NCI-H82 (cell line): ENCODE results near the gene KRTAP12-3.
"Not testable (repeated sequence)": the region's sequence is repeated elsewhere in the genome, so short reads cannot be mapped to it uniquely, and the experiment has no call there.

Experiments used
- DNase-seq: peaks from one replicate; lab custom pipeline; 2025; lab: John Stamatoyannopoulos, UW

Gene KRTAP12-3, protein sequence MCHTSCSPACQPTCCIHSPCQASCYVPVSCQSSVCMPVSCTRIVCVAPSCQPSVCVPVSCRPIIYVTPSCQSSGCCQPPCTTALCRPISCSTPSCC

DNA sequence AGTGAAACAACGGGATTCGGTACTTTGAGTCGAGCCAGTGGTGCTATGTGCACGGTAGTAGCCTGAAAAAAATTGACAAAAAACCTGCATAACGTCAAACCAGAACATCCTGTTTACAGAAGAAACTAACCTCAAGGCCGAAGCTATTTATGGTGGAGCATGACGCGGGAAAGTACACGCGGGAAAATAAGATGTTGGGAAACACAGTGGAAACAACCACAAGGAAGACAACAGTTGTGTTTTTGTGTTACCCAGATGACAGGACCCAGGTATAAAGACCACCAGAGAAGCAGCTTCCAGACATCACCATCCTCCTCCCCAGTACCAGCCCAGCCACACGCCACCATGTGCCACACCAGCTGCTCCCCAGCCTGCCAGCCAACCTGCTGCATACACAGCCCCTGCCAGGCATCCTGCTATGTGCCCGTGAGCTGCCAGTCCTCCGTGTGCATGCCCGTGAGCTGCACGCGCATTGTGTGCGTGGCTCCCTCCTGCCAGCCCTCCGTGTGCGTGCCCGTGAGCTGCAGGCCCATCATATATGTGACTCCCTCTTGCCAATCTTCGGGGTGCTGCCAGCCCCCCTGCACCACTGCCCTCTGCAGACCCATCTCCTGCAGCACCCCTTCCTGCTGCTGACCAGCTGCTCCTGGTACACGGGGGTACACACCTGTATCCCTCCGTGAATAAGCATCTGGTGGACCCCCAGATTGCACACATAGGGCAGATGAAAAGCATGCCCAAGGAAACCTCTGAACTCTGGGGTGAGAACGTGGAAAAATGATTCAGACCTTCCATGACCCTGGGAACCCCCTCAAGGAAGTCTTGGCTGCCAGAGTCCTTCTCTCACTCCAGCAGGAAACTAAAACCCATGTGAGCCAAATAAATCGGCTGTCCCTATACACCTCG is at the start of gene KRTAP12-3:
Gene KRTAP12-3 (plus strand): TSS at position 298 of the 906 bp plus-strand sequence. CDS start 48 bp downstream, at position 346.
- DNase-seq, result no peak

DNA sequence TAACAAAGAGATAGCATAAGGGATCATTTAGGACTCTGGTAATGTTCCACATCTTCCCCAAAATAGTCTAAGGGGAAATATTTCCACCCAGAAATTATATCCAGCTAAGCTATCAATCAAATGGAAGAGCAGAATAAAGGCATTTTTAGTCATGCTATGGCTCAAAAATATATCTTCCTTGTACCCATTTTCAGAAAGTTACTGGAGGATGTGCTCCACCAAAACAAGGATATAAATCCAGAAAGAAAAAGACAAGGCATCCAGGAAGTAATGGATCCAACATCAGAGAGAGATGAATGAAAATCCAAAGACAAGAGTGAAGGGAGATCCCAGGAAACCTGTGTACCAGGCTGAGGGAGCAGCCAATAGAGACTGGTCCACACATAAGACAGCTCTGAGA is 48.5 kb upstream of the KRTAP12-3 start:
- DNase-seq, result no peak

DNA sequence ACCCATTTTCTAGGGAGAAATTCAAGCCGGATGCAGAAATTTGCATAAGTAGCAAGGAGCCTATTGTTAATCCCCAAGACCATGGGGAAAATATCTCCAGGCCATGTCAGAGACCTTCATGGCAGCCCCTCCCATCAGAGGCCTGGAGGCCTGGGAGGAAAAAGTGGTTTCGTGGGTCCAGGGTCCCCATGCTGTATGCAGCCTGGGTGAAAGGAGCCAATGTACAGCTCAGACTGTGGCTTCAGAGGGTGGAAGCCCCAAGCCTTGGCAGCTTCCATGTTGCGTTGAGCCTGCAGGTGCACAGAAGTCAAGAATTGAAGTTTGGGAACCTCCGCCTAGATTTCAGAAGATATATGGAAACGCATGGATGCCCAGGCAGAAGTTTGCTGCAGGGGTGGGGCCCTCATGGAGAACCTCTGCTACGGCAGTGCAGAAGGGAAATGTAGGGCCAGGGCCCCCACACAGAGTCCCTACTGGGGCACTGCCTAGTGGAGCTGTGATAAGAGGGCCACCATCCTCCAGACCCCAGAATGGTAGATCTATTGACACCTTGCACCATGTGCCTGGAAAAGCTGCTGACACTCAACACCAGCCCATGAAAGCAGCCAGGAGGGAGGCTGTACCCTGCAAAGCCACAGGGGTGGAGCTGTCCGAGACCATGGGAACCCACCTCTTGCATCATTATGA is 47.4 kb upstream of the KRTAP12-3 start:
- DNase-seq, result not testable (repeated sequence)

DNA sequence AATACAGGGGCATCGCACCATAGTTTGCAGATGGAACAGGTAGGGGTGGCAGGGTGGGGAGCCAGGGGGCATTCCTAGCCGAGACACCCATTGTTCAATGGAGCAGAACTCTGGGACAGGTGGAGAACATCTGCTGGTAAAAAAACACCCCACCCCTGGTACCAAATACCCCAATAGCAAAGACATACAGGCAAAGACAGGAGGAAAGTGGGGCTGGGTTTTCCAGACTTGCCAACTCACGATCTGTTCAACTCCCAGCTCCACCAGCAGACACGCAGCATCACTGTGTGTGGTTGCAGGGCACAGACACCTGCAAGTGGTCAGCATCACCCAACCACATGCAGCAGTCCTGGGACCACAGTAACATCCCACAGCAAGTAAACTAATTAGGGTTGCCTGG is 46.2 kb upstream of the KRTAP12-3 start:
- no peak for DNase-seq

DNA sequence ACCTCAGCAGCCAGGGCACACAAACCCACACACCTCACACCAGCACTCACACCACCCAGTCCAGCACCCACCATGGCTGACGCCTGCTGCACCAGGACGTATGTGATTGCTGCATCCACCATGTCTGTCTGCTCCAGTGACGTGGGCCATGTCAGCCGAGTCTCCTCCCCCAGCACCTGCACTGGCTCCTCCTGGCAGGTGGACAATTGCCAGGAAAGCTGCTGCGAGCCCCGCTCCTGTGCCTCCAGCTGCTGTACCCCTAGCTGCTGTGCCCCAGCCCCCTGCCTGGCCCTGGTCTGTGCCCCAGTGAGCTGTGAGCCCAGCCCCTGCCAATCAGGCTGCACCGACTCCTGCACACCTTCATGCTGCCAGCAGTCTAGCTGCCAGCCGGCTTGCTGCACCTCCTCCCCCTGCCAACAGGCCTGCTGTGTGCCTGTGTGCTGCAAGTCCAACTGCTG is 45.7 kb upstream of the KRTAP12-3 start, which contains the start of gene KRTAP10-8:
Gene KRTAP10-8 (plus strand): TSS at position 51 of the 458 bp plus-strand sequence. CDS start 22 bp downstream, at position 73.
- no peak for DNase-seq

DNA sequence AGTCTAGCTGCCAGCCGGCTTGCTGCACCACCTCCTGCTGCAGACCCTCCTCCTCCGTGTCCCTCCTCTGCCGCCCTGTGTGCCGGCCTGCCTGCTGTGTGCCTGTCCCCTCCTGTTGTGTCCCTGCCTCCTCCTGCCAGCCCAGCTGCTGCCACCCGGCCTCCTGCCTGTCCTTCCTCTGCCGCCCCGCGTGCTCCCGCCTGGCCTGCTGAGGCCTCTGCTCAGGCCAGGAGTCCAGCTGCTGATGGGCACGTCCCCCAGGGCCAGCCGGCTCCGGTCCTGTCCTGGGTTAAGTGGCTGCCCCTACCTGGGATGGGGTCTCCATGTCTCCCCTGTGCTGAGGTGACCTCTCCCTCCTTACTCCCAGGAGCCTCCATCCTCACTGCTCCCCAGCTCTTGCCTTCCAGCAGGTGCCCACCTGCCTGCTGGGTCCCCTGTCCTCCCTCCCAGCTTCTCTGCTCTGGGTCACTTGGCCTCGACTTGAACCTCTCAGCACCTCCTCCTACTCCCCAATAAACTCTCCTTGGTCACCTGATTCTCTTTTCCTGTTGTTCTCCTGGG is 45.0 kb upstream of the KRTAP12-3 start:
- DNase-seq, result no peak

DNA sequence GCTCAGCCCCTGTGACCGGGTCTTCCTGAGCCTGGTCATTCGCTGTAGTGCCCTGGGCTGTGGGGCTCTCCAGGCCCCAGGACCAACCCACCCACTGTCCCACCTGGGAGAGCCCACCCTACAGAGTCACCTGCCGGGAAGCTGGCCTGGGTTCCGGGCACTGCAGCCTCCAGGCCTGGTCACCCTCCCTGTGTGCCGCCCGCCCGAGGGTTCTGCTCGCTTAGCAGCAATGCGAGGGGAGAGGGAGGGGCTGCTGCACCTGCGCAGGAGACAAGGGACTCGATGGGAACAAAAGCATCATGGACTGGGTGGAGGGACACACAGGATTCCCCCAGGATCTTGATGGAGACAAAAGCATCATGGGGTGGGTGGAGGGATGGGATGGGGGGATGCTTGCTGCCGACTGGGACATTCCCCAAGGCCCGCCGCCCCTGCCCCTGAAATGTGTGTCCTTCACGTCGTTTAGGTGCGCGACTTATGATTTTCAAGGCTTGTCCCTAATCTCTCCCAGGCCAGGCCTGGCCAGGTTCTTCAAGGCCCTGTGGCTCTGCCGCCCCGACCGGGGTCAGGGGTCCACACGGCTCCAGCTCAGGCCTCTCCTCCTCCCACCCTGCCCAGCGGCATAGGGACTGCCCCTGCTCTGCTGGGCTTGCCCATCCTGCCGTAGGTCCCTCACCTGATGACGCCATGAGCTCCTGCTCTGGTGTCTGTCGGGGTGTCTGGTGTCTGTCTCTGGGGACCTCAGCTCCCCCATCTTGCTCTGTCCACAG is 44.2 kb upstream of the KRTAP12-3 start:
- no peak for DNase-seq

DNA sequence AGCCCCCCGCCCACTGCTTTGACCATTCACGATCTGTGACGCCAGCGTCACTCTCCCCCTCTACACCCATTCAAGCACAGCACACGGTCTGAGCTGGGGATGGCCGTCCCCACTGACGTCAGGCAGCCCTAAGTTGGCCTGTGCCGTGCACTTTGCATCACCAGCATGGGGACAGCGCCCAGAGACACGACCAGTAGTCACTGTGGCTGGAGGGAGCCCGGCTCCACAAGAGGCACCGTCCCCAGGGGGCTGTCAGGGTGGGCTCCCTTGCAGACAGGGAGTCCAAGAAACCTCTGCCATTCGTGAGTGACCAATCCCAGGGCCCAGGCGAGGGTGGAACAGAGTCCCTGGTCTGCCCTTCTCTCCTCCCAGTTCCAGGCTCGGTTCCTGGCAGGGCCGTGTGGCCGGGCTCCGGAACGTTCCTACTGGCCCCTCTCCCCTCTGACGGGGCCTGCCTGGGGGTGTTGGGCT is 43.5 kb upstream of the KRTAP12-3 start:
- DNase-seq, result no peak

DNA sequence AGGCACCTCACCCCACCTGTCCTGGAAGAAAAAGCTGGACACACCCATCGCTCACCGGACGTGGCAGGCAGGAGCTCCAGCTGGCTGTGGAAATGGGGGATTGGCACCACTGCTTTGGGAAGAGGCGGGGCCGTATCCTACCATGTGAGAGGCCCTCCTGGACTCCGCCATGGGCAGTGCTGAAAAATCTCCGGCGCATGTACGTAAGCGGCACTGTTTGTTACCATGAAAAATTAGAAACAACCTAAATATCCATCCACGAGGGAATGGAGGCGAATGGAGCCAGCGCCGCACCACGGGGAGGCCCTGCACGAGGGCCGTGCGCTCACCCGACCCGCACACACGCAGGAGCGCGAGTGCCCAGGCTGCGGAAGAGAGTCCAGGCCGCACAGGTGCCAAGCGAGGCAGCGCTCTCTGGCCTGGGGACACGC is 42.8 kb upstream of the KRTAP12-3 start:
- DNase-seq, result no peak

DNA sequence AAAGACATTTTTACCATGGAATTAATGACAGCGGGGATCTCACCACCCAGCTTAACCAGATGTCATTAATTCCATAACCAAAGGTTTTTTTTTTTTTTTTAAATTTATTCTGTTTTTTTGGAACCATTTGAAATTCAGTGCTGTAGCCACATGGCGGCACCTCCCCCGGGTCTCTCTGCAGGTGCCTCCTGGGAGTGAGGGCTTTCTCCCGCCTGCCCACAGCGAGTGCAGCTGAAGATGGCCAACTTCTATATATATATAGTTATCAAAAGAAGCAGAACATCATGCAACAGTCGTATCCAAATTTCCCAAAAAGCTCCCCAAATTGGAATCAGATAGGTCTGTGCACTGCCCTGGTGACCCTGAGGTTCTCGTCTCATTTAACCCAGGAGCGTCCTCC is 42.3 kb upstream of the KRTAP12-3 start:
- no peak for DNase-seq

DNA sequence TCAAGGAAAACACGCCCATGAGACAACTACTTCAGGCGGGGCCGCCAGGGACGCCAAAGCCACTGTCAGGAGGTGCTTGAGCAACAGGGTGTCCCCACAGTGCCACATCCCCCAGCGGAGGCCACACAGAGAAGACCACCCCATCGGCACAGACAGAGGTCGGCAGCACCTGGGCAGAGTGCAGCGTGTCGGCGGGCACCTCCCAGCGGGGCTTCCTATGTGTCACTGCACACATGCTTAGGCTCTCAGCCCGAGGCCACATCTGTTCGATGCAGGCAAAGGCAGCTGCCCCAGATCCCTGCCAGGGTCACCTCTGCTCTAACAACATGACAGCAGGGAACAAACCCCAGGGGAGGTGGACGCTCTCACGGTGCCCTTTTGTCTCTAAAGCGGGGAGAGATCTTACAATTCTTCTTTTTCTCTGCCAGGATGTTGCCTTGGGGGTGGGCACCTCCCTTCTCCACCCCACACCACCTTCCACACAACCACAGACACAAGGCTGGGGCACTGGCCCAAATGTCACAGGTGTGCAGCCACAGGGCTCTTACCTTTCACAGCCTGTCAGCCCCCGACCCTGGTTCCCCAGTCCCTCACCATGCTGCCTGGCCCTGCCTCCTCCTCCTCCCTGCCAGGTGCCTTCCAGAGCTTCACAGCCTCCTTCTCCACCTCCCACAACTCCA is 41.7 kb upstream of the KRTAP12-3 start:
- no peak for DNase-seq

DNA sequence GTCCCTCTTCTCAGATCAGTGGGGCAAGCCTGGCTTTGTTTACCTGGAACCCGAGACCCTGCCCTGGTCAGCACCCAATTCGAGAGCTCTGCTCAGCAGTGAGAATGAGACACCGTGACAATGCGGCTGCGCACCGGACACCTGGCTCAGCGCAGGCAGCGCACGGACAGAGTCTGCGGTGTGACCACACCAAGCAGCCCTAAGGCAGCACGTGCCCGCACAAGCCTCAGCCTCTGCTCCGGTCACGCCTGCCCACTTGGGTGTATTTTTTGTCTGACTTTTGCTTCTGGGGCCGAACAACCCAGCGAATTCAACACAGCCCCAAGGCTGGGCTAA is 41.2 kb upstream of the KRTAP12-3 start:
- DNase-seq, result no peak

DNA sequence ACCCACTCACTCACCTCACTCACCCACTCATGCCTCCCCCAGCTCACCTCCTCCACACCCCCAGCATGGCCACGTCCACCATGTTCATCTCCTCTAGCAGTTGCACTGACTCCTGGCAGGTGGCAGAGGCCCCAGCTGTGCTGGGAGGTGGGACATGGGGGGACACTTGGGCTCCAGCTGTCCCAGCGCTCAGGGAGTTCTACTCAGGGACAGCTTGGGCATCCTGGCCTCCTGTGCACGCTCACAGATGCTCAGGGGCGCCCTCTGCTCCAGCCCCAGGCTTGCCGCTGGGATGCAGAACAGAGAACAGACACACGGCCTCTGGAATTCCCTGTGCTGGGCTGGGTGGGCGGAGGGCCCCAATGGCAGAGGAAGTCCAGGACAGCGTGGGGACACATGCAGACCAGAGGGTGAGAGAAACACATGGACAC is 40.6 kb upstream of the KRTAP12-3 start:
- DNase-seq, result no peak

DNA sequence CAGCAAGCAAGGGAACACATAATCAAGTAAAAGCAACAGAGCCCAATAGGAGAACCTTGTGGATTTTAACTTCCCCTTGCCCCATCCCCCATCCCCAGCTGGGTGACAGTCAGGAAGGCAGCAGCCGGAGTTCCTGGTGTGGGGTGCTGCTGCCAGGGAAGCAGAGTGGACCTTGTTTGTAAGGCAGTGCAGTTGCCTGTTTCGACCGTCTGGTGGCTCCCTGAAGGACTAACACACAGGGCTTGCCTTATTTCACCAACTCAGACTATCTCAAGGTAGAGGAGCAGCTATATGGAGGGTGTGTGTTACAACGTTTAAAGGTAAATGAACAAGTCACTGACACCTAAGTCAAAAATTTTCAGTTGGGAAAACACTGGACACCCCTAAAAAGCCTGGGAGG is 39.2 kb upstream of the KRTAP12-3 start:
- DNase-seq, result no peak

DNA sequence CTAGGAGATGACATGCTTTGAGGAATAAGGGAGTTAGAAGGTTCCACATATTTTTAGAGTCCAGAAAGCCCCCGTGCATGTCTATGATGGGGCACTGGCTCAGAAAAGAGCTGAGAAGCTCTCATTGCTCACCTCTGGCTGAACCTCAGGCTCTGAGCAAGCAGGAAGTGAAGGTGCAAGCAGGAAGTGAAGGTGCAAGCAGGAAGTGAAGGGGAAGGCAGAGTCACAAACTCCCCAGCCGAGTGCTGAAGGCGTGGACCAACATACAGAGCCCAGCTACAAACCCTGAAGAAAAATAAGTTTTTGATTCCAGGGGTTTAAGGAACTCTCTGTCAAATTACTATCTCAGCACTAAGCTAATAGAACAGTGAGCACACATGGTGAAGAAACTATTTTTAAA is 38.8 kb upstream of the KRTAP12-3 start:
- no peak for DNase-seq

DNA sequence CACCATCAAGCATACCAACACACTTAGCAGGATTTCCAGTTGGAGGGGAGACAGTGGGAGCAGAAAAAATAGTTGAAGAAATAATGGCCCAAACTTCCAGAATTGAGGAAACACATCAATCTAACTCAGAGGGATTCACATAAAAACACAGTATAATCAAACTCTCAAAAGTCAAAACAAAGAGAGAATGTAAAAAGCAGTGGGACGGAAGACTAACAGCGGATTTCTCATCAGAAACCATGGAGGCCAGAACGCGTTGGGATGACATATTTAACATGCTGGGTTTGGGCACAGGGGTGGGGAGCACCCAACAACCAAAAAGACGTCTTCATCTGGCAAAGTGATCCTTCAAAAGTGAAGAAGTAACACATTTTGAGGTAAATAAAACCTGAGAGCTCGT is 37.8 kb upstream of the KRTAP12-3 start:
- no peak for DNase-seq

DNA sequence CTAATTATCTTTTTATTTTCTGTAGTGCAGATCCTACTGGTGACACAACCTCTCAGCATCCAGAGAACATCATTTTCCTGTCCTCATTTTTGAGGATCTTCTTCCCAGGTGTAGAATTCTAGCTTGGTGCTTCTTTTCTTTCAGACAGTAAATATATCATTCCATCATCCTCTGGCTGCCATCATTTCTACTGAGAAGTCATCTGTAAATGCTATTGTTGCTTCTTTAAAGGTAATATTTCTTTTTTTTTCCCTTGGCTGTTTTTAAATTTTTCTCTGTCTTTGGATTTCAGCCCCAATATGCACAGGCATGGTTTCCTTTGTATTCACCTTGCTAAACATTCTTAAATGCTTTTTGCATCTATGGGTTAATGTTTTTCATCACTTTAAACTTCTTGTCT is 34.2 kb upstream of the KRTAP12-3 start:
- DNase-seq, result no peak

DNA sequence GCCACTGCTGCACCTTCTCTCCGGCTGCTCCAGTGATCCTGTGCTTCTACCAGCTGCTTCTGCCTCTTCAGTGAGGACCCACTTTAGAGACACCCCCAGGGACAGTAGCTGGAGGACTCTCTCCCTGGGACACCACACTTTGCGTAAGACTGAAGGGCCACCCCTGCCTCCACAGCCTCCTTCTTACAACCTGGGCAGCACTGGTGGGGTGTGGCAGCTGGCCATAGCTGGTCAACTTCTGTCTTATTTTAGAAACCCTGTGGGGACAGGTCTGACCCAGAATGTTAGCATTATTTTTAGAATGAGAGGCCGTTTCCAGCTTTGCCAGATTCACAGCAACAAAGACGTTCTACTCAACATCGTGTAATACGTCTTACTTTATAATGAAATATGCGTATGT is 32.0 kb upstream of the KRTAP12-3 start:
- no peak for DNase-seq

DNA sequence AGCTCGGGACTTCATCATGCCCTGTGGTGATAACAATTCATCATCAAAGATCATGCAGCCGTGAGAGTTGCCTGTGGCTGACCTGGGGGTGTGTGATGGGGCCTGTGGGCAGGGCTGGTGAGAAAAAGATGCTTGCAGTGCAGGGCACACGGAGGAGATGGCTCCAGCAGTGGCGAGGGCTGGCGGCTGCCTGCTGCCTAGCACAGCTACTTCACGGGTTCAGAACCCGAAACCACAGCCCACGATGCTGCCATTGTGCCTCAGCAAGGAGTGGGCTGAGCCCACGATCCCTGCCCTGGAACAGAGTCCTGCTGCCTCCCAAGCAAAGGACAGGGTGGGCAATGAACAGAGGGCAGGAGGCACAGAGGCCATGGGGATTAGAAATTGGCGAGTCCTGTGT is 31.5 kb upstream of the KRTAP12-3 start:
- DNase-seq, result no peak

DNA sequence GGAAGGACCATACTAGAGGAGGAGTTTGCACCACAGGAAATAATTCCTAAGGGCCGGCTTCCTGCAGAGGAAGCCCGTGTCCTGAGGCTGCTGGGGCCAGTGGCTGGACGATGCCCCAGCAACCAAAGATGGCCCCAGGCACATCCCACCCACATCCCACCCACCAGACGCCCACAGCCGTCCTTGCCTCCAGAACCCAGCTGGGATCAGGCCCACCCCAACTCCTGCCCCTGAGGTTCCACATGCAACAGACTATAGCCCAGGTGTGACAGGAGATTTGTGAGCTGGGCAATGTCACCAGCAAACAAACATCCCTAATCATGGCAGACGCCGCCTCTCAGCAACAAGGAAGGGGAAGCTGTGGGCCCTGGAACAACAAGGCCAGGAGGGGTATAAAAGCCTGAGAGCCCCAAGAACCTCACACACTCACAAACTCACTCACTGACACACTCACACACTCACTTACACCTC is 31.0 kb upstream of the KRTAP12-3 start, which contains the start of gene KRTAP10-9:
Gene KRTAP10-9 (plus strand): TSS at position 421 of the 471 bp plus-strand sequence. CDS start 79 bp downstream, outside the sequence.
- DNase-seq, result no peak
